H1 (cell line): ENCODE measurements around the gene RASSF5. TPM values are rescaled to one million over a fixed set of nuclear protein-coding genes. Genes with fewer than 3 reads are reported as not detected.

Experiments used
- ASH2L ChIP-seq: fragments of 200-600, 300-600 bp; sonication (generic); IDR thresholded peaks from one replicate; pipeline ENCODE4 v1.7.1; 2017; ENCODE audit warnings: low read length
- CBX5 ChIP-seq: fragments of 300-800, 300-1000 bp; sonication (generic); IDR thresholded peaks from 2 replicates; pipeline ENCODE4 v1.7.1; 2016; ENCODE audit warnings: antibody characterized with exemption, low read length, low read depth
- CBX8 ChIP-seq: fragments of 300-800, 300-1000 bp; sonication (generic); IDR thresholded peaks from 2 replicates; pipeline ENCODE4 v1.7.1; 2016; ENCODE audit warnings: low read depth, low read length, borderline replicate concordance
- CHD1 ChIP-seq: IDR thresholded peaks from 2 replicates; pipeline ENCODE4 v1.6.1; 2012; ENCODE audit warnings: low read depth, low read length, improper control_type of control experiment
- CTBP2 ChIP-seq: IDR thresholded peaks from 2 replicates; pipeline ENCODE4 v1.7.0; 2011; ENCODE audit warnings: borderline replicate concordance, mild to moderate bottlenecking, moderate library complexity, mixed read lengths, low read length; ENCODE audit not compliant: insufficient read depth, insufficient read length
- EZH2 ChIP-seq: fragments of 200-600 bp; sonication (generic); IDR thresholded peaks from 2 replicates; pipeline ENCODE4 v1.7.1; 2012; ENCODE audit warnings: low read depth, mild to moderate bottlenecking, moderate library complexity, low read length, inconsistent platforms; ENCODE audit not compliant: severe bottlenecking
- GABPA ChIP-seq: IDR thresholded peaks from 2 replicates; pipeline ENCODE4 v1.6.1; 2011; ENCODE audit warnings: mild to moderate bottlenecking, low read length, moderate library complexity, borderline replicate concordance; ENCODE audit not compliant: insufficient read depth
- HDAC2 ChIP-seq, 2 experiments: fragments of 300-600 bp in 1 of 2; sonication (generic) in 1 of 2; IDR thresholded peaks; 2 replicates each; pipeline ENCODE4 v1.6.1; 2011 to 2012; ENCODE audit warnings: low read depth in 2 of 2, low read length in 2 of 2, mild to moderate bottlenecking in 2 of 2, moderate library complexity in 2 of 2, borderline replicate concordance in 1 of 2, inconsistent platforms in 1 of 2
- JUN ChIP-seq: IDR thresholded peaks from 2 replicates; pipeline ENCODE4 v1.6.1; 2011; ENCODE audit warnings: low read depth, mild to moderate bottlenecking, improper control_type of control experiment, low read length
- KDM1A ChIP-seq: fragments of 200-600, 300-600 bp; sonication (generic); IDR thresholded peaks from 2 replicates; pipeline ENCODE4 v1.7.1; 2016; ENCODE audit warnings: mild to moderate bottlenecking, low read length, borderline replicate concordance
- KDM5A ChIP-seq: fragments of 200-600 bp; IDR thresholded peaks from 2 replicates; pipeline ENCODE4 v1.7.1; 2012; ENCODE audit warnings: mild to moderate bottlenecking, low read length, inconsistent platforms, mixed read lengths
- MAX ChIP-seq: IDR thresholded peaks from 2 replicates; pipeline ENCODE4 v1.6.1; 2012; ENCODE audit warnings: inconsistent platforms
- POLR2A ChIP-seq, 2 experiments: IDR thresholded peaks; 1 replicate in 1 of 2; 2 replicates in 1 of 2; pipeline ENCODE4 v1.6.1; 2011; ENCODE audit warnings: low read depth in 2 of 2, low read length in 2 of 2, mild to moderate bottlenecking in 2 of 2; ENCODE audit errors: control extremely low read depth in 1 of 2
- RXRA ChIP-seq: IDR thresholded peaks from 2 replicates; pipeline ENCODE4 v1.6.1; 2011; ENCODE audit warnings: low read depth, mild to moderate bottlenecking, low read length, moderate library complexity; ENCODE audit not compliant: insufficient read depth
- SIN3A ChIP-seq, 2 experiments: IDR thresholded peaks in 1 of 2; conservative IDR thresholded peaks in 1 of 2; 2 replicates each; pipeline ENCODE4 v1.6.1; 2011 to 2012; ENCODE audit warnings: low read length in 2 of 2, improper control_type of control experiment in 1 of 2, low read depth in 1 of 2, mild to moderate bottlenecking in 1 of 2
- SIRT6 ChIP-seq: IDR thresholded peaks from one replicate; pipeline ENCODE4 v1.7.1; 2012; ENCODE audit warnings: low read length, inconsistent platforms
- SIX5 ChIP-seq: IDR thresholded peaks from 2 replicates; pipeline ENCODE4 v1.6.1; 2011; ENCODE audit warnings: mild to moderate bottlenecking, low read depth, low read length
- SP2 ChIP-seq: IDR thresholded peaks from 2 replicates; pipeline ENCODE4 v1.6.1; 2012; ENCODE audit warnings: mild to moderate bottlenecking, low read length, inconsistent platforms
- SRF ChIP-seq: IDR thresholded peaks from 2 replicates; pipeline ENCODE4 v1.6.1; 2011; ENCODE audit warnings: mild to moderate bottlenecking, low read depth, low read length, moderate library complexity
- TAF1 ChIP-seq: IDR thresholded peaks from 2 replicates; pipeline ENCODE4 v1.6.1; 2011; ENCODE audit warnings: mild to moderate bottlenecking, low read depth, low read length
- TAF7 ChIP-seq: optimal IDR thresholded peaks from 2 replicates; pipeline ENCODE3; 2011; ENCODE audit warnings: low read depth, mild to moderate bottlenecking, inconsistent platforms, low read length, moderate library complexity, borderline replicate concordance
- TEAD4 ChIP-seq: IDR thresholded peaks from 2 replicates; pipeline ENCODE4 v1.6.1; 2012; ENCODE audit warnings: low read depth, low read length, inconsistent platforms, mixed read lengths
- ZNF274 ChIP-seq: IDR thresholded peaks from 2 replicates; pipeline ENCODE4 v1.7.0; 2012; ENCODE audit warnings: low read length, borderline replicate concordance; ENCODE audit errors: extremely low read depth
- polyA plus RNA-seq, 7 experiments: library from polyadenylated mRNA; depleted of rRNA in 3 of 7; stranded (reverse) in 5 of 7; unstranded in 2 of 7; fragments of >200 nt in 5 of 7; fragments of 200-250 nt in 2 of 7; gene quantifications; 1 replicate in 5 of 7; 2 replicates in 1 of 7; 4 replicates in 1 of 7; pipeline versions ENCODE4 v1.2.1 to v1.2.3, GENCODE V29; 2011 to 2013; ENCODE audit warnings: missing spikeins in 2 of 7, mixed read lengths in 2 of 7
- total RNA-seq: library from RNA; stranded (reverse); fragmentation: NEBNext Ultra II Directional; extraction: Animal tissue kit (Norgen Biotek cat#: 25700); gene quantifications from 2 replicates; pipeline ENCODE4 v1.2.1, GENCODE V29; 2021
- TF ChIP-seq, protein P1 (sequence below), 3 experiments: IDR thresholded peaks; 1 replicate in 2 of 3; 2 replicates in 1 of 3; pipeline versions ENCODE4 v1.5.1 to v1.6.1; 2011; ENCODE audit warnings: low read length in 3 of 3, mild to moderate bottlenecking in 3 of 3, inconsistent platforms in 2 of 3, low read depth in 1 of 3, moderate library complexity in 1 of 3; ENCODE audit not compliant: insufficient read depth in 1 of 3; ENCODE audit errors: control extremely low read depth in 1 of 3

The RASSF5 gene
- total and polyA plus RNA-seq, 2 of the 8 experiments (the other 6 are each of a cell fraction or from before 2014, with no cell fraction given): 0.82 to 1.8 TPM

GRCh38 chr1:206631085-206631509 lies 123.8 kb downstream of the RASSF5 start (continued):
- TF ChIP-seq SIRT6 (no peak), KDM1A (no peak), ZNF274 (no peak), EZH2 (no peak), SIX5 (no peak), TEAD4 (0 out of 2 replicates have a peak, but pooled peaks have one; percentile 17), TAF1 (no peak), TAF7 (no peak), KDM5A (no peak), HDAC2 (IDR thresholded peaks at IDR 0.05; ENCODE audit: borderline replicate concordance in 1 of 2, low read depth in 2 of 2, low read length in 2 of 2) (no peak), ASH2L (no peak), GABPA (no peak), CHD1 (no peak), SIN3A (conservative IDR thresholded peaks at IDR 0.05 in 1 of 2, IDR thresholded peaks at IDR 0.05 in 1 of 2; ENCODE audit: low read depth in 1 of 2, low read length in 2 of 2) (peak in 1 of 2 experiments; percentile 80; a peak in 1 of 4 replicates), JUN (no peak), CTBP2 (no peak), CBX8 (no peak), SP2 (no peak), RXRA (no peak), SRF (no peak), MAX (peak; percentile 69), CBX5 (no peak), POLR2A (IDR thresholded peaks at IDR 0.05; ENCODE audit: control extremely low read depth in 1 of 2, low read depth in 2 of 2, low read length in 2 of 2) (no peak)
- TF ChIP-seq, protein P1, sequence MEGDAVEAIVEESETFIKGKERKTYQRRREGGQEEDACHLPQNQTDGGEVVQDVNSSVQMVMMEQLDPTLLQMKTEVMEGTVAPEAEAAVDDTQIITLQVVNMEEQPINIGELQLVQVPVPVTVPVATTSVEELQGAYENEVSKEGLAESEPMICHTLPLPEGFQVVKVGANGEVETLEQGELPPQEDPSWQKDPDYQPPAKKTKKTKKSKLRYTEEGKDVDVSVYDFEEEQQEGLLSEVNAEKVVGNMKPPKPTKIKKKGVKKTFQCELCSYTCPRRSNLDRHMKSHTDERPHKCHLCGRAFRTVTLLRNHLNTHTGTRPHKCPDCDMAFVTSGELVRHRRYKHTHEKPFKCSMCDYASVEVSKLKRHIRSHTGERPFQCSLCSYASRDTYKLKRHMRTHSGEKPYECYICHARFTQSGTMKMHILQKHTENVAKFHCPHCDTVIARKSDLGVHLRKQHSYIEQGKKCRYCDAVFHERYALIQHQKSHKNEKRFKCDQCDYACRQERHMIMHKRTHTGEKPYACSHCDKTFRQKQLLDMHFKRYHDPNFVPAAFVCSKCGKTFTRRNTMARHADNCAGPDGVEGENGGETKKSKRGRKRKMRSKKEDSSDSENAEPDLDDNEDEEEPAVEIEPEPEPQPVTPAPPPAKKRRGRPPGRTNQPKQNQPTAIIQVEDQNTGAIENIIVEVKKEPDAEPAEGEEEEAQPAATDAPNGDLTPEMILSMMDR (IDR thresholded peaks at IDR 0.05; ENCODE audit: control extremely low read depth in 1 of 3, insufficient read depth in 1 of 3, low read depth in 1 of 3, low read length in 3 of 3): peak; percentile 21 to 82 (median 79)
